K562 (cell line): ENCODE results near the gene DCAF17. TPM values are rescaled to one million over a fixed set of nuclear protein-coding genes. Genes with fewer than 3 reads are reported as not detected.

ENCODE experiments used
- ATAC-seq: fragments of 200-7000 bp; cut with Tn5 transposase; 3 replicates; pipeline ENCODE4 v1.9.1; 2020; ENCODE audit warnings: moderate library complexity
- BruUV-seq: library from RNA; stranded (reverse); fragments of 400-500 nt; replicated peaks from 2 replicates; lab custom pipeline; 2021; lab: Mats Ljungman, UMichigan
- CTCF ChIA-PET: fragments of 300-600 bp; formaldehyde crosslinking; extraction: SDS; loops from one replicate; lab custom pipeline; 2021; ENCODE audit warnings: low intra/inter-chr PET ratio; lab: Yijun Ruan, JAX
- POLR2A ChIA-PET: fragments of 300-600, 350-650 bp; sonication (Branson Sonifier 250); formaldehyde crosslinking; extraction: SDS; loops from one replicate; lab custom pipeline; 2021; ENCODE audit warnings: antibody characterized with exemption, inconsistent platforms; lab: Yijun Ruan, JAX
- DNase-seq, 4 experiments: peaks; one replicate each; pipeline versions ENCODE4 v3.0.0 to v3.0.0-alpha.2; 2011 to 2018; ENCODE audit warnings: low spot score in 3 of 4, mixed read lengths in 3 of 4; ENCODE audit errors: extremely low read depth in 1 of 4
- FAIRE-seq: peaks from 2 replicates; lab custom pipeline; 2011; peaks lifted over from hg19 to GRCh38; lab: Jason Lieb, UNC
- H2AFZ ChIP-seq: 2 replicates; pipeline ENCODE4 v1.6.0; 2011; ENCODE audit warnings: low read depth, low read length, control low read depth, inconsistent platforms
- H3K27ac ChIP-seq: fragments of 200-600 bp; 3 replicates; pipeline ENCODE4 v1.8.0; 2011; ENCODE audit warnings: low read depth, mild to moderate bottlenecking, control low read depth, inconsistent platforms, low read length, moderate library complexity, mixed read lengths; ENCODE audit errors: extremely low read depth
- H3K27me3 ChIP-seq, 2 experiments: fragments of 300-600 bp in 1 of 2; 2 replicates in 1 of 2; 3 replicates in 1 of 2; pipeline versions ENCODE4 v1.6.0 to v1.8.0; 2011; ENCODE audit warnings: inconsistent platforms in 2 of 2, low read length in 2 of 2, mild to moderate bottlenecking in 1 of 2, mixed read lengths in 1 of 2, moderate library complexity in 1 of 2; ENCODE audit not compliant: control insufficient read depth in 2 of 2, insufficient read depth in 2 of 2
- H3K36me3 ChIP-seq: fragments of 300-600 bp; 3 replicates; pipeline ENCODE4 v1.8.0; 2011; ENCODE audit warnings: mild to moderate bottlenecking, low read length, inconsistent platforms; ENCODE audit not compliant: control insufficient read depth, insufficient read depth
- H3K4me1 ChIP-seq, 2 experiments: fragments of 200-600 bp in 1 of 2; replicated peaks in 1 of 2; 2 replicates in 1 of 2; 3 replicates in 1 of 2; pipeline versions ENCODE4 v1.5.1 to v1.8.0; 2011; ENCODE audit warnings: inconsistent platforms in 2 of 2, low read length in 2 of 2, mild to moderate bottlenecking in 1 of 2, mixed read lengths in 1 of 2, moderate library complexity in 1 of 2; ENCODE audit not compliant: control insufficient read depth in 2 of 2, insufficient read depth in 2 of 2
- H3K4me2 ChIP-seq: 2 replicates; pipeline ENCODE4 v1.6.1; 2011; ENCODE audit warnings: low read length, control low read depth, inconsistent platforms, mixed read lengths; ENCODE audit not compliant: insufficient read depth
- H3K4me3 ChIP-seq: fragments of 200-600 bp; sonication (generic), shearing (Covaris generic); 2 replicates; pipeline ENCODE4 v1.5.1; 2016; ENCODE audit warnings: control low read depth, inconsistent platforms
- H3K79me2 ChIP-seq: fragments of 200-600 bp; 3 replicates; pipeline ENCODE4 v1.8.0; 2011; ENCODE audit warnings: low read length, inconsistent platforms; ENCODE audit not compliant: control insufficient read depth, insufficient read depth
- H3K9ac ChIP-seq, 2 experiments: 2 replicates each; pipeline versions ENCODE4 v1.6.0 to v1.6.1; 2011; ENCODE audit warnings: low read depth in 2 of 2, low read length in 2 of 2, control low read depth in 1 of 2, inconsistent platforms in 1 of 2, mild to moderate bottlenecking in 1 of 2, mixed read lengths in 1 of 2; ENCODE audit not compliant: insufficient read depth in 1 of 2
- H3K9me1 ChIP-seq: one replicate; pipeline ENCODE4 v1.6.0; 2011; ENCODE audit warnings: inconsistent platforms, mild to moderate bottlenecking, low read length, moderate library complexity; ENCODE audit not compliant: control insufficient read depth, insufficient read depth
- H3K9me3 ChIP-seq: replicated peaks from 2 replicates; pipeline ENCODE4 v1.5.1; 2011; ENCODE audit warnings: low read depth, low read length, inconsistent platforms; ENCODE audit not compliant: control insufficient read depth, insufficient read depth
- H4K20me1 ChIP-seq: replicated peaks from 2 replicates; pipeline ENCODE4 v1.6.1; 2011; ENCODE audit warnings: low read length, inconsistent platforms, mixed read lengths; ENCODE audit not compliant: control insufficient read depth, insufficient read depth
- ATF3 ChIP-seq, 2 experiments: fragments of 450-650 bp in 1 of 2; sonication (generic) in 1 of 2; formaldehyde crosslinking in 1 of 2; IDR thresholded peaks in 1 of 2; conservative IDR thresholded peaks in 1 of 2; 2 replicates each; pipeline versions ENCODE4 v1.6.1 to v1.8.1; 2016 to 2023; ENCODE audit warnings: mild to moderate bottlenecking in 2 of 2, moderate library complexity in 2 of 2, inconsistent platforms in 1 of 2, missing genetic modification reagents in 1 of 2
- HBP1 ChIP-seq: fragments of 450-650 bp; formaldehyde crosslinking; IDR thresholded peaks from 2 replicates; pipeline ENCODE4 v1.4.0; 2022; ENCODE audit warnings: missing genetic modification characterization
- PURB ChIP-seq: sonication (generic); formaldehyde crosslinking; IDR thresholded peaks from 2 replicates; pipeline ENCODE4 v1.9.0; 2021; ENCODE audit warnings: low read depth, mild to moderate bottlenecking, missing genetic modification reagents
- SAFB ChIP-seq: fragments of 200-400 bp; formaldehyde crosslinking; IDR thresholded peaks from 2 replicates; pipeline ENCODE4 v1.6.1; 2017; ENCODE audit warnings: low read depth, low read length, borderline replicate concordance
- TRIM25 ChIP-seq: fragments of 450-650 bp; IDR thresholded peaks from 2 replicates; pipeline ENCODE4 v1.7.0; 2016; ENCODE audit warnings: borderline replicate concordance
- WGBS: fragments of 100-300 bp; shearing (Covaris generic); methylation state at CpG from one replicate; pipeline ENCODE4 v1.1.6; 2016; ENCODE audit warnings: low coverage, mixed read lengths; ENCODE audit not compliant: insufficient coverage; ENCODE audit errors: missing lambda C conversion rate; 5-methylcytosine and 5-hydroxymethylcytosine counted together
- in situ Hi-C: fragments of 300-500 bp; cut with MboI; formaldehyde crosslinking; loops from 4 replicates; pipeline ENCODE4 v1.15.0; 2018; ENCODE audit warnings: inconsistent platforms, mixed read lengths
- intact Hi-C: fragments of 100-400 bp; cut with micrococcal nuclease; formaldehyde crosslinking; loops from 2 replicates; pipeline ENCODE4 v1.14.2; 2022
- polyA plus RNA-seq, 8 experiments: library from polyadenylated mRNA; depleted of rRNA in 4 of 8; stranded (reverse) in 5 of 8; unstranded in 3 of 8; fragments of >200 nt; fragmentation: Nextera tagmentation in 2 of 8; fragmentation: Illumina TruSeq in 1 of 8; extraction: Ambion mirVana in 2 of 8; extraction: Trizol in 1 of 8; gene quantifications; 2 replicates each; pipeline versions ENCODE4 v1.2.1 to v1.2.3, GENCODE V29; 2011 to 2014; ENCODE audit warnings: inconsistent platforms in 1 of 8, missing spikeins in 1 of 8
- total RNA-seq, 7 experiments: library from RNA; depleted of rRNA in 6 of 7; stranded (reverse); fragments of >200 nt in 6 of 7; fragmentation: Illumina TruSeq in 2 of 7; extraction: Trizol in 2 of 7; gene quantifications; 2 replicates each; pipeline versions ENCODE4 v1.2.1 to v1.2.3, GENCODE V29; 2011 to 2021; ENCODE audit warnings: low replicate concordance in 1 of 7

DCAF17 gene
- total and polyA plus RNA-seq, 9 of the 15 experiments (the other 6 are each of a cell fraction or from before 2014, with no cell fraction given), result 10.0 to 38.5 (median 27.1) TPM

- TF ChIP-seq HBP1 (CRISPR knock-in tag) (no peak), SAFB (no peak), TRIM25 (no peak)
Observed at GRCh38 chr2:171419333-171419732, 14.7 kb upstream of the DCAF17 start (continued).

GRCh38 chr2:171420728-171421563 is 13.1 kb upstream of the DCAF17 start:
- BruUV-seq, result no TSS peak
- H3K36me3 ChIP-seq, result peaks cover 4% of the 10 kb centered on the region; the same call in 2 of the 3 replicates
- ChIA-PET CTCF (no interaction called here), POLR2A (interaction anchor here (0.8 to 1.2 kb wide), 2 partner anchors 11 to 317 kb away, joined by 3 to 4 read pairs; no protein-coding TSS in a partner anchor)
- H3K9me1 ChIP-seq, result no peaks in the 10 kb centered on the region
- DNase-seq (no peak), FAIRE-seq (no peak), ATAC-seq (no peak)
- no peak overlapping the region for H3K4me3 ChIP-seq
- H4K20me1 ChIP-seq, result no peaks in the 10 kb centered on the region
- peaks cover 19% of the 10 kb centered on the region for H3K9me3 ChIP-seq
- intact Hi-C loops, result no loop called here
- TF ChIP-seq PURB (CRISPR knock-in tag), result no peak
- TF ChIP-seq ATF3 (IDR thresholded peaks at IDR 0.05), result peak; percentile 38
- TF ChIP-seq ATF3 (CRISPR knock-in tag; conservative IDR thresholded peaks at IDR 0.05), result no peak
- 66% methylated on average over 3 of the region's 3 CpGs for WGBS
- H3K9ac ChIP-seq, result no peak overlapping the region
- H2AFZ ChIP-seq, result no peak overlapping the region
- peaks cover 33% of the 10 kb centered on the region; the same call in 2 of the 3 replicates for H3K79me2 ChIP-seq
- H3K4me1 ChIP-seq, result peaks cover 0 to 9% of the 10 kb centered on the region in 2 experiments; a peak in 3 of 5 replicates
- in situ Hi-C loops, result no loop called here
- H3K27ac ChIP-seq, result no peak overlapping the region
- no peaks in the 10 kb centered on the region for H3K27me3 ChIP-seq
- H3K4me2 ChIP-seq, result no peak overlapping the region
